Activated B cell treated with CpG ODN at 0.5 μM for 24 hours (primary cell): ENCODE results near the gene MEAK7. TPM values are rescaled to one million over a fixed set of nuclear protein-coding genes. Genes with fewer than 3 reads are reported as not detected.

Source experiments
- ATAC-seq: fragments of 200-7000 bp; cut with Tn5 transposase; one replicate; pipeline ENCODE4 v1.10.0; 2021; ENCODE audit warnings: low read depth, mild to moderate bottlenecking, moderate library complexity
- CTCF ChIA-PET: fragments of 350-600 bp; sonication (Branson Sonifier 250); formaldehyde crosslinking; loops from one replicate; lab custom pipeline; 2021; ENCODE audit warnings: antibody characterized with exemption; lab: Charles Lee
- POLR2A ChIA-PET: fragments of 350-600 bp; sonication (Branson Sonifier 250); formaldehyde crosslinking; loops from one replicate; lab custom pipeline; 2021; ENCODE audit warnings: antibody characterized with exemption; lab: Charles Lee
- DNase-seq: peaks from one replicate; pipeline ENCODE4 v3.0.0; 2022
- H3K27ac Mint-ChIP-seq: one replicate; pipeline ENCODE4 v1.8.0; 2020; ENCODE audit warnings: mixed read lengths
- H3K27me3 Mint-ChIP-seq: one replicate; pipeline ENCODE4 v1.8.0; 2021; ENCODE audit warnings: mixed read lengths
- H3K36me3 Mint-ChIP-seq: one replicate; pipeline ENCODE4 v1.8.0; 2021; ENCODE audit warnings: low read depth, mixed read lengths
- H3K4me1 Mint-ChIP-seq: one replicate; pipeline ENCODE4 v1.8.0; 2021; ENCODE audit warnings: mixed read lengths
- H3K4me3 Mint-ChIP-seq: one replicate; pipeline ENCODE4 v1.8.0; 2020; ENCODE audit warnings: mild to moderate bottlenecking, mixed read lengths
- H3K9me3 Mint-ChIP-seq: one replicate; pipeline ENCODE4 v1.8.0; 2020; ENCODE audit warnings: mixed read lengths
- CTCF ChIP-seq: fragments of 200-600 bp; IDR thresholded peaks from one replicate; pipeline ENCODE4 v1.8.0; 2022; ENCODE audit warnings: antibody characterized with exemption, mild to moderate bottlenecking
- intact Hi-C: fragments of 100-400 bp; cut with micrococcal nuclease; formaldehyde crosslinking; loops from one replicate; pipeline ENCODE4 v1.15.1; 2024
- total RNA-seq: library from RNA; stranded (reverse); gene quantifications from 2 replicates; pipeline ENCODE4 v1.2.3, GENCODE V29; 2022

Gene MEAK7, protein sequence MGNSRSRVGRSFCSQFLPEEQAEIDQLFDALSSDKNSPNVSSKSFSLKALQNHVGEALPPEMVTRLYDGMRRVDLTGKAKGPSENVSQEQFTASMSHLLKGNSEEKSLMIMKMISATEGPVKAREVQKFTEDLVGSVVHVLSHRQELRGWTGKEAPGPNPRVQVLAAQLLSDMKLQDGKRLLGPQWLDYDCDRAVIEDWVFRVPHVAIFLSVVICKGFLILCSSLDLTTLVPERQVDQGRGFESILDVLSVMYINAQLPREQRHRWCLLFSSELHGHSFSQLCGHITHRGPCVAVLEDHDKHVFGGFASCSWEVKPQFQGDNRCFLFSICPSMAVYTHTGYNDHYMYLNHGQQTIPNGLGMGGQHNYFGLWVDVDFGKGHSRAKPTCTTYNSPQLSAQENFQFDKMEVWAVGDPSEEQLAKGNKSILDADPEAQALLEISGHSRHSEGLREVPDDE
- total RNA-seq, result 9.8 and 15.0 TPM in 2 replicates

DNA sequence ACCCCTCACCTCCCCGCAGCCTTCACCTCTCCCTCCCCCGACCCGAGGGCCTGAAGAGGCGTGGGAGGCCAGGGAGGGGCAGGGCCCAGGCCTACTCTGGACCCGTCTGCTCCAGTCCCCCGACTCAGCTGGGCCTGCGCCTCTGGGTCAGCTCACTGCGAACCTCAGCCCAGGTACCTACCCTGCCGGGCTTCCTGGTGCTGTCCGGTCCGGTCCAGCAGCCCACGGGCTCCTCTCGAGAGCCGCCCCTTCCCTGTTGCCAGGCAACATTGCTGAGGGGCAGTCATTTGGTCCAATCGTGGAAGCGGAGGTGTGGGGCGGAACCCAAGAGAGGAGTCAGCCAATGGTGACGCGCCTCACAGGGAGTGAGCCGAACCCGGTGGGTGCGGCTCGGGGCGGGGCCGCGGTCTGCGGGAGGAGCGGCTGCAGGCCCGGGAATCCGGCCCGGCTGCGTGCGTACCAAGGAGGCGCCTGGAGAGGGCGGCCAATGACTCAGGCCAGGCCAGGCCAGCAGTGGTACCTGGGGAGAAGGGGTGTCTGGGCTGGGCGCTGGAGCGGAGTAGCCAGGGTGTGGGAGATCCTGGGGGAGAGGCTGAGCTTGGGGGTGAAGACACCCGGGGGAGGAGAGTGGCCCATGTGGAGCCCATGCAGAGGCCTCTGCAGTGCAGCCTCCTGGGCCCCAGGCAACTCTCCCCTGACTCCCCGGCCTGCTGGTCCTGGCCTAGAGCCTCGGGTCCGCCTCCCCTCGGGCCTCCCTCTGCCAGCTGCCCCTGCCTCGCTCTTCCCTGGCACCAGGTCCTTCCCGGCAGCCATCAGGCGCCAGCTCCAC is at the start of gene MEAK7:
MEAK7 (minus strand) TSS at position 240 of the 829 bp plus-strand sequence. CDS start 6,573 bp downstream, outside the sequence.
- no peaks in the 10 kb centered on the region for H3K9me3 Mint-ChIP-seq
- POLR2A ChIA-PET, result interaction anchor here (0.5 to 2.2 kb wide), 12 partner anchors 9 to 318 kb away, joined by 3 to 9 read pairs (median 4); partner anchors contain the start of gene TAF1C
- CTCF ChIA-PET, result interaction anchor here (1.0 to 11.1 kb wide), 4 partner anchors 11 to 228 kb away, joined by 3 to 166 read pairs (median 16); no protein-coding TSS in a partner anchor
- peak within 1 kb of the TSS; percentile 91 for H3K27ac Mint-ChIP-seq
- intact Hi-C loops, result loop anchor here (1.0 to 5.0 kb wide), 6 partner anchors 317 to 698 kb away; partner anchors contain the start of genes DNAAF1, HSBP1, HSDL1 and KIAA0513
- TF ChIP-seq CTCF, result no peak
- H3K27me3 Mint-ChIP-seq, result no peaks in the 10 kb centered on the region
- H3K36me3 Mint-ChIP-seq, result peaks cover 6% of the 10 kb centered on the region
- DNase-seq, result peak; percentile 97
- H3K4me1 Mint-ChIP-seq, result peaks cover 56% of the 10 kb centered on the region
- peak; percentile 96 for ATAC-seq
- peak within 1 kb of the TSS; percentile 88 for H3K4me3 Mint-ChIP-seq

- no peak for DNase-seq
- H3K36me3 Mint-ChIP-seq, result no peaks in the 10 kb centered on the region
- no peaks in the 10 kb centered on the region for H3K9me3 Mint-ChIP-seq
- no peak for ATAC-seq
- CTCF ChIA-PET, result no interaction called here
- no peak overlapping the region for H3K27ac Mint-ChIP-seq
- POLR2A ChIA-PET, result no interaction called here
- H3K27me3 Mint-ChIP-seq, result no peaks in the 10 kb centered on the region
- intact Hi-C loops, result loop anchor here (2.0 kb wide), 1 partner anchor 39 kb away; no protein-coding TSS in a partner anchor
- H3K4me1 Mint-ChIP-seq, result peaks cover 16% of the 10 kb centered on the region
- H3K4me3 Mint-ChIP-seq, result no peak overlapping the region
- no peak for TF ChIP-seq CTCF
Measured at GRCh38 chr16:84553873-84554399, 49.5 kb upstream of the MEAK7 start.

GRCh38 chr16:84552135-84552534 is 47.7 kb upstream of the MEAK7 start:
- DNase-seq, result no peak
- POLR2A ChIA-PET, result interaction anchor here (0.5 to 1.0 kb wide), 4 partner anchors 10 to 184 kb away, joined by 3 to 7 read pairs (median 3); no protein-coding TSS in a partner anchor
- CTCF ChIA-PET, result interaction anchor here (1.5 kb wide), 1 partner anchor 9 kb away, joined by 3 read pairs; no protein-coding TSS in a partner anchor
- ATAC-seq, result no peak
- no peaks in the 10 kb centered on the region for H3K9me3 Mint-ChIP-seq
- no peaks in the 10 kb centered on the region for H3K36me3 Mint-ChIP-seq
- TF ChIP-seq CTCF, result no peak
- H3K4me1 Mint-ChIP-seq, result peaks cover 16% of the 10 kb centered on the region
- H3K4me3 Mint-ChIP-seq, result no peak overlapping the region
- peak overlapping the region; percentile 61 for H3K27ac Mint-ChIP-seq
- intact Hi-C loops, result no loop called here
- H3K27me3 Mint-ChIP-seq, result no peaks in the 10 kb centered on the region

DNA sequence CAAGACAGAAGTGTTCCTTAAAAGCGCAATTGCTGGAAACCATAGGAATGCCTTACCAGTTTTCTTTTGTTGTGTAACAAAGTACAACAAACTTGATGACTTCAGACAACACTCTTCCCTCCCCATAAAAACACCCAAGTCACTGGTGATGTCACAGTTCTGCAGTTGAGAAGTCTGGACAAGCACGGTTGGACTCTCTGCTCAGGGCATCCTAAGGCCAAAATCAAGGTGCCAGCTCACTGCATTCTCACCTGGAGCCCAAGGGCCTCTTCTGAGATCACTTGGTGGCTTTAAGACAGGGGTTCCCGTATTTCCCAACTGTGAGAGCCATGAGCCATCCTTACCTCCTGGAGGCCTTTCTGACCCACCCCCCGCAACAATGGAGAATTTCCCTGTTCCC is 45.6 kb upstream of the MEAK7 start:
- no peaks in the 10 kb centered on the region for H3K27me3 Mint-ChIP-seq
- peaks cover 13% of the 10 kb centered on the region for H3K4me1 Mint-ChIP-seq
- H3K36me3 Mint-ChIP-seq, result no peaks in the 10 kb centered on the region
- no peak overlapping the region for H3K27ac Mint-ChIP-seq
- POLR2A ChIA-PET, result no interaction called here
- CTCF ChIA-PET, result no interaction called here
- TF ChIP-seq CTCF, result no peak
- H3K9me3 Mint-ChIP-seq, result no peaks in the 10 kb centered on the region
- H3K4me3 Mint-ChIP-seq, result no peak overlapping the region
- ATAC-seq (no peak), DNase-seq (no peak)
- intact Hi-C loops, result no loop called here
